NCI-H2081 treated with DMSO at 0.1 percent for 48 hours (cell line): ENCODE data around the gene CHDH.

ENCODE experiments used
- DNase-seq: peaks from one replicate; lab custom pipeline; 2025; lab: John Stamatoyannopoulos, UW

The CHDH gene

DNA sequence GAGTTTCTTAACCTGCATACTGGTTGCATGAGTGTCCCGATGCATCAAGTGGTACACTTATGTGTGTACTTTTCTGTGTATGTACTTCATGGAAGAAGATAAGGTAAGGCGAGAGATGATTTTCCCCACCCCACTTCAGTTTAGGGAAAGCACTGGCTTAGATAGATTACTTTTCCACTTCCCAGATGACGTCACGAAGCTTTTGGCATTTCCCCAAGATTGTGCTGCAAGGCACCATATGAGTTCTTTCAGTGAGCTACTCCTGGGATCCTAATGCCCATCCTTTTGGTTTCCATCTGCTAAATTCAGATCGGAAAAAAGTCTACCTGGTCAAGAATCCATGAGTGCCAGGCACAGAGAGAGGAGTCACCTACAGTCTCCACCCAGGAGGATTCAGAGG lies 4.7 kb upstream of the CHDH start:
- no peak for DNase-seq

- DNase-seq: no peak
Measured at GRCh38 chr3:53849916-53850315, 3.7 kb upstream of the CHDH start.

DNA sequence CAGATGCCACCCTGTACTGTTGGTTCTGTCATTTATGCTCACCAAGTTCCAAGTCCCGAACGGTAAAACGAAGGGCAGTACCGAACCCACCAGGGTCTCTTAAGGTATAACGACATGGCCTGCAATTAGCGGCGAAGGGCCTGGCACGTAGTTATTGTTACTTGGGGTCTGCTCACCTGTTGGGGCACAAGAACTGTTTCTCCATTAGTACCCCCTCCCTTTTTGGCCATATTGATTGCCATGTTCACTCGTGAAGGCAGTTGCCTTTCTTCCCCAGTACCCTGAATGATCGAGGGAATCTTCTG lies 584 bp upstream of the CHDH start:
- no peak for DNase-seq

- no peak for DNase-seq
Measured at GRCh38 chr3:53845881-53846133, 412 bp downstream of the CHDH start.

DNA sequence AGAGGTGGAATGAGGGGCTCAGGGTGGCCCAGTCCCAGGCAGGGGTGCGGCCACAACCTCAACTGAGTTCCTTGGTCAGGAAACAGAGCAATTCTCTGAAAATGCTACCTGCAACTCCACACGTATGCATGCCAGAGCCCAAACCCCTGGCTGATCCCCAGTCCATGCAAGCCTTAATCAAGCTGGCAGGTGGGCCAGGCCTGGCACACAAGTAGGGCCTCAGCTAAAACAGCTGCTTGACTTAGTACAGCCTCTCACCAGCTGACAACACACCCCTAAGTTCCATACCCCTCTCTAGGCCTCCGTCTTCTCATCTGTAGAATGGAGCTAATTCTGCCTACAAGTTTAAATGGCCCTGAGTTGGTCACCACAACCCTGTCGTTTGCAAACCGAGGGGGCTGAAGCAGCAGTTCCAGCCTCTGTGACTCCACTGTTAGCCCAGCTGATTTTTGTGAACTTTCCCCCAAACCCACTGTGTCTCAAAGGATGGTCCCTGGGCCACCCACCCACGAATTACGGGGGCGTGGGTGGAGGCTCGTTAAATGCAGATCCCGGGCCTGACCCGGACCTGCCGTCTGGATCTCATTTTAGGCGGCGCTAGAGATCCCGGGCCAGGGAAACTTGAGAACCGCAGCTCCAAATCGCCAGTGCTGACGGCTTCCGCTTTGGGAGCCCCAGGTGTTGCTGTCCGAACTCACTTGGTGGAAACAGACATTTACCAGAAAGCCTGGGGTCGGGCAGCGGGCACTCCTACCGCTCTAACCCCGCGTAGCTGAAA lies 927 bp downstream of the CHDH start:
- DNase-seq: no peak

GRCh38 chr3:53844262-53845102 lies 1.7 kb downstream of the CHDH start:
- no peak for DNase-seq

DNA sequence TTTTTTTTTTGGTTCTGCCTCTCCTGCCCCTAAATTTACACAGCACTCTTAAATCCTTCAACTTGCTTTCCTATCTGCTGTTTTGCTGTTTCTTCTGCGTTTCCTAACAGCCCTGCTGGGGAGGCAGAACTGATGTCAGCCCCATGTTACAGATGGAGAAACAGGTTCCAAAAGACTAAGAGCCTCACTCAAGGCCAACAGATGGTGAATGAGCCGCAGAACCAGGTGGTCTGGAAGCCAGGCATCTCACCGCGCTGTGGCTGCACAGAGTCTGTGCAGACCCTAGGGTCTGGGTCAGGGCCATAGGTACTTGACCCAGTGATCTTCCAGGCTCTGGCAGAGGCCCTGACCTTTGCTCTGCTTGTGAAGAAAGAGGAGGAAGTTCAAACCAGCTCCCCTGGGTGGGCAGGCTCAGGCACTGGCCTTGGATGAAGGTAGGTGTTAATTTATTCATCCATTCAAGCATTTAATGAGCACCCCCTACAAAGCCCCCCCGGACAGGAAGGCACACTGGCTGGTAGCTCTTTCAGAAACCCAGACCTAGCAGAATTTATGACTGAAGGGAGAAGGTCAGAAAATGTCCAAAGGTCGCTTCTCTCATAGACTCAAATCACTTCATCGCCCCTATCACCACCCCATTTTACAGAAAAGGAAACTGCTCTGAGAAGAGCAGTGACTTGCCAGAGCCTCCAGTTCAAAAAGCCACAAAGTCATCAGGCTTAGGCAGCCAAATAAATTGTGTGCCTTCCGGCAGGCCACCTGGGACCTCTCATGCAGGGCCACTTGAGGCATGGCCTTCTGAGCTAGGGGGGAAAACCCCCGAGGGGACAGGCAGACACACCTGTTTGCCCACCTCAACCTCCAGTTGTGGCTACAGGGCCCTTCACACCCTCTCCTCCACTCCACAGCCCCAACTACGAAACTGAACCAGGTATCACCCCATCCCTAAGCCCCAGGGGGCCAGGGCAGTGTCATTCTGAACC lies 2.7 kb downstream of the CHDH start:
- no peak for DNase-seq

DNA sequence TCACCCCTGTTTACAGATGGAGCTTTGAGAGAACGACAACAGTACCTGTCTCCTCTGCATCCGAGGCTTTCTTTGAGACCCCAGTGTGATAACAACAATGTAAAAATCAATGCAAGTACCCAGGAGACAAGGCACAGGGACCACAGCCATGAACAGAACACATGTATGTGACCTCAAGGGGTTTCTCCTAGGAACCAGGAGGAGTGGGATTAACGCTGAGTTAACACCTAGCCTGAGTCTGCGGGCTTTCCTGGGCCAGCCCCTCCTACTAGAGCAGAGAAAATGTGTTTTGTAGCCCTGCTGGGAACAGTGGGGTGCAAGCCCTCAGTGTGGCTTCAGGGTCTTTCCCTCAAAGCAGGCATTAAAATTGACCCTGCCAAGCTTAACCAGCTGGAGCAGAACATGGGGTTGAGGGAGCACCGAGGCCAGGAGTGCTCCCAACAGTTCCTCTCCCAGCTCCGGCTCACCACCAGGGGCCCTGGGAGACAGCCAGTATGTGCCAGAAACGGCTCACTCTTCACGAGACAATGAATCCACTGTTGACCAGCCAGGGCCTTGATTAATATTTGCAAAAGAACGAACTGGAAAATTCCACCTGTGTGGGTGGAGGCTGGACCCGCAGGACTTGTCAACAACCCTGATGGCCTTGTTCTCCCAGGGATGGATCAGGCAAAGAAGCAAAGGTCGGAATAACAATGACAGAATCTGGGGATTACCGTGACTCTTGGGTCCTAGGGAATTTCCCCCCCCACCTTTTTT lies 3.6 kb downstream of the CHDH start:
- no peak for DNase-seq

DNA sequence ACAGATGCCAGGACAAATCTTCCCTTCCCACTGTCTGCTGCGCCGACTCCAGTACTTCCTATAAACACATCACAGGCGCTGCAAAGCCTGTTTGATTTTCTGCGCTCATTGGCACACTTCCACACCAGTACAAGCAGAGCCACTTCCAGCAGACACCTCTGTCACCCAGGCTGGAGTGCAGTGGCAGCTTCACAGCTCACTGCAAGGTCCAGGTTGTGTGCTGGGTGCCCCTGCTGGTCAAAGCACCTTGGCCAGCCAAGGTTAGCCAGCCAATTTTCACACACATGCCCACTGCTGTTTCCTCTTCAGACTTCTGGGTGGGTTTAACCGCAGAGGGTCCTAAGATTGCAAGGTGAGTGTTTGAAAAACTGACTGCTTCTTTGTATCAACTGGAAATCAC lies 4.9 kb downstream of the CHDH start:
- DNase-seq: no peak

DNA sequence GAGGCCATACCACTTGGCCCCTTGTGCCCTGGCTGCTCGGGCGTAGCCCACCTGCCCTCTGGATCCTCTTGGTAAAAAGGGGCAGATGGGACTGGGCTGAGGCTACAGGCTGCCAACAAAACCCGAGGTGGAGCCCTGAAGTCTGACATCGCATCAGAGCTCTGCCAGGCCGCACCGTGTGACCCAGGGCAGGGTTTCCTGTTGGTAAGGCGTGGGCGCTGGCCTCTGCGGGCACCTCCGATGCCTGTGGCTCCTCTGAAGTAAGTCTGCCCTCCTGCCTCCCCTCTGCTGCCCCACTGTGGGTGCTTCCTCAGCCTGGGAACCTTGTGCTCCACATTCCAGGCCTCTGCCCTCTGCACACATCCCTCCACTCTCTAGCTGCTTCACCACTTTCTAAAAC lies 8.9 kb downstream of the CHDH start:
- no peak for DNase-seq

DNA sequence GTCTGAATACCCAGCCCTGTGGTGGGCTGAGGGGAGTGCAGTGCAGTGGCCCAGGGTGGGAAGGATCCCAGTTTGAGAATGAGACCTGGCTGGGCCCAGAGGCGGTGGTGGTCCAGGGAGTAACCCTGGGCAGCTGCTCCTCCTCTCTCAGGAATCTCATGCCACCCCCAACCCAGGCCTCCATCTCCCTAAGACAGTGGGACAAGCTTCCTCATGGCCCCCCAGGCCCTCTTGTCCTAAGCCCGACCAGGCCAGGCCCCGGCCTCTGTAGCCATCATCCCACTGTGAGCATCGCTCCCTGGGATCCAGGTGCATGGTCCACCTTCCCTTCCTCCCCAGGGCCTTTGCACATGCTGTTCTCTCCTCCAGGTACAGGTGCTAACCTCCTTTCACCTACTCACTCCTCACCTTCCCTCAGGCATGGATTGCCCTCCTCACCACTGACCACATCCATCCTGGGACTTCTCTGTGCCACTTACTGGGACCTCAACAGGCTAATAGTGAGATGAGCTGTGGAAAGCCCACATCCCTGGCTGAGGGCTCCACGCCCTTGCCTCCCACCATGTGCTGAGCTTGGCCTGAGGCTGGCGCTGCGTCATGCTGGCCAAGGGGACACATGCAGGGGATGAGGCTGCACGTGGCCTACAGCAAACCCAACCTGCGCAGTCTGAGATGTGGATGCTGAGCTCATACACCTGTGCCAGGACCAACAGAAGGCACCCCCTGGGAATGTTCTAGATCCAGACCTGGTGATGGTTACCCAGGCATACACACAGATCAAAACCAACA lies 9.9 kb downstream of the CHDH start:
- DNase-seq: no peak

DNA sequence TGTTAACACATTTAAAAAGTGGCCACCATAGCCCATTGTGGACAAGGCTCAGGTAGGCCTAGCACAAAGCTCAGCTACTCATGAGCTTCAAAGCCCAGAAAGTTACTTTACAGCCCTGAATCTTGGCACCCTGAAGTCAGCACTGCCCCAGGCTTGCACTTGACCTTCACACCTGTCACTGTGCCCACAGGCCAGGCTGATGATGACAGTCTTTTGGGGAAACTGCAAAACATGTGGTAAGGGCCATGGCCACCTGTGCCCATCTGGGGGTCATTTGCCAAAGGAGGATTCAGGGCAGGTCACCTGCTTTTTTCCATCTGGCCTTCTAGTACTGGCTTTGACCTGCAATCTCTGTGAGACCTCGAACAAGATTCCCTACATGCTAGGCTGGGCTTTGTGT lies 11.0 kb downstream of the CHDH start:
- no peak for DNase-seq

DNA sequence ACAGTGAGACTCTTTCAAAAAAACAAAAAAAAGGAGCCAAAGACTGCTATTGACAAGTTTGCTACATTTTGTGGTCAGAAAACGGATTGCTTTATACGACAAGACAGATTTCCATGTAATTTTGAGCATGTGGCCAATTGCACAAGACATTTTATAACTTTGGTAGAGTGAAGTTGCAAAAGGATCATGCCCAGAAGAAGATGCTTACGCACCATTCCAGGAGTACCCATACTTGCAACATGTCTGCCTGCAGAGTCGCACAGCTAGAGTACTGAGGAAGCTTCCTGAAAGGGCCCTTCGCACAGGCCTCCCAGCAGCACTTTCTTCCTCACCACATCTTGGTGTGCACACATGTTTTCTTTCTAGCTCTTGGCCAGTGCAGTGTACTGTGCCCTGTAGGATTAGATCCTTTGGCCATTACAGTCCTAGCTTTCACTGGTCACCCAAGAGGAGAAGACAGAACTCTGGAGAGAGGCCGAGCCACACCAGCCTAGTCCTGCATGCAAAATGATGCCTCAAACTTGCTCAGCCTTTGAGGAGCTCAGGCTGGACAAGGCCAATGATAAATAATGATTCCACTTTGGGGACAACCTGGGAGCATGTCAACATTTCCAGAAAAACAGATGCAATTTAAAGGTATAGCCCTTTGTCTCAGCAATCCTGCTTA lies 11.7 kb downstream of the CHDH start:
- no peak for DNase-seq

GRCh38 chr3:53833700-53834099 lies 12.5 kb downstream of the CHDH start:
- no peak for DNase-seq

GRCh38 chr3:53833053-53833645 lies 13.1 kb downstream of the CHDH start:
- no peak for DNase-seq

DNA sequence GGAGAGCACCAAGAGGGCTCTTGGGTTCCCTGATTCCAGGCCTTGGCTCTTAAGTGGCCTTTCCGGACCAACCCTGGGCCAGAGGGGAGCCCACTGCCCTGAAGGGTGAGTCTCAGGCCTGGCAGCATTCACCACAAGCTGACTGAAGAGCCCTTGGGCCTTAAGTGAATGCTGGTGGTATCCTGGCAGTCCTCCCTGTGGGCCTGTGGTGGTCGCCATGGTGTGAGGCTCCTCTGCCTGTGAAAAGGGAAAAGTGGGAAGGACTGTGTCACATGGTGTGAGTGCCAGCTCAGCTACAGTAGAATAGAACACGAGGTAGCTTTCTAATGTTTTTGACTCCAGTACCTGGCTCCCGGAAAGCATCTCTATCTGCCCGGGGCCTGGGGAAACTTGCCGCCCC lies 15.3 kb downstream of the CHDH start:
- DNase-seq: no peak

DNA sequence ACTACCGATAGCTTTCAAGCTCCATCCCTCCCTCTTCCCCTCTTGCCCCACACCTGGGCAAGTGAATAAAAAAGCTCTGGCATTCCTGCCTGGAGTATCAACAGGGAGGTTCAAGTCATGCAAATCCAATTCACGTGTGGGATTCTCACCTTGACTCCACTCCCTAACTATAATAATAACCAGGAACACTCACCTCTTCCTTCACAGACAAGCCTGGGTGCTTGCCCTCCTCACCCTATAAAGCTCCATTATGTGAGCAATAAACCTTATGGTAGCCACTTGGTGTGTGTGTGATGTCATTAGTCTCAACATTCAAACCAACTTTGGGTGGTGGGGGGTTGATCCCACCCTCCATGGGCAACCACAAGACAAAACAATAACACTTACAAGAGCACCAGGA lies 16.6 kb downstream of the CHDH start:
- DNase-seq: no peak

GRCh38 chr3:53828581-53828980 lies 17.6 kb downstream of the CHDH start:
- no peak for DNase-seq

- no peak for DNase-seq
Measured at GRCh38 chr3:53826048-53826447, 20.2 kb downstream of the CHDH start.

- DNase-seq: no peak
Measured at GRCh38 chr3:53824795-53825194, 21.4 kb downstream of the CHDH start.
